Sigmoid colon (tissue), 4 donors: ENCODE measurements around the gene TADA3.
A peak's percentile ranks its signal among the peaks of the same experiment; 100 is the strongest.

Experiments used
- EP300 ChIP-seq, 4 donors: sonication (generic); formaldehyde crosslinking; IDR thresholded peaks; one replicate each; pipeline ENCODE4 v1.6.1; 2017; ENCODE audit warnings: antibody characterized with exemption in 4 of 4
- POLR2A ChIP-seq, 2 donors: fragments of 450-650 bp; IDR thresholded peaks; one replicate each; pipeline ENCODE4 v1.6.1; 2016; ENCODE audit warnings: antibody characterized with exemption in 2 of 2, mild to moderate bottlenecking in 2 of 2, moderate library complexity in 2 of 2
- POLR2AphosphoS5 ChIP-seq, 4 donors: sonication (generic); formaldehyde crosslinking; IDR thresholded peaks; one replicate each; pipeline ENCODE4 v1.6.1; 2017; ENCODE audit warnings: antibody characterized with exemption in 4 of 4
- TF ChIP-seq, protein P1 (sequence below), 4 experiments: fragments of 450-650 bp in 3 of 4; fragments of 200-600 bp in 1 of 4; IDR thresholded peaks; one replicate each; pipeline ENCODE4 v1.5.1; 2016 to 2019; ENCODE audit warnings: antibody characterized with exemption in 4 of 4, mild to moderate bottlenecking in 3 of 4, moderate library complexity in 2 of 4

DNA sequence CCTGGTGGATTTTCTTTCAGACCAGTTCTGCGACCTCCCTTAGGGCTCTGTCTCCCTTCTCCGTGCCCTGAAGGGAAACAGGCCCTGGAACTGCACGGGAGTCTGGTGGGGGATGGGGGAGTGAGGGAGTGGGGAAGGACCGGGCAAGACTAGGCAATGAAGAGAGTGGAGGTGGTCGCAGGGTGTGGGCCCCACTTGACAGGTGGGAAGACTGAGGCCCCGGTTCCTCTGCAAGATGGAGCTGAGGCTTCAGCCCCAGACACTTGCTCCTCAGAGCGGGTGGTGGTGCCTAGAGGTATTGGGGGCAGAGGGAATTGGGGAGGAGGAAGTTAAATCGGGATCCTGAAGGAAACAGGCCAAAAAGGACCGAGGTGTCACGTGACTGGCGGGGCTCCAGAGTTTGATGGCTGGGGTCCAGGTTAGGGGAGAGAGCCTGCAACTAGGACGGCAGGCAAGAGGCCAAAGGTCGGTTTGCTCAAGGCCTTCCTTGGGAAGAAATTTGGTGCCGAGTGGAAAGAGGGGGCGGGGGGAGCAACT lies 21.9 kb downstream of the TADA3 start:
- TF ChIP-seq, protein P1, sequence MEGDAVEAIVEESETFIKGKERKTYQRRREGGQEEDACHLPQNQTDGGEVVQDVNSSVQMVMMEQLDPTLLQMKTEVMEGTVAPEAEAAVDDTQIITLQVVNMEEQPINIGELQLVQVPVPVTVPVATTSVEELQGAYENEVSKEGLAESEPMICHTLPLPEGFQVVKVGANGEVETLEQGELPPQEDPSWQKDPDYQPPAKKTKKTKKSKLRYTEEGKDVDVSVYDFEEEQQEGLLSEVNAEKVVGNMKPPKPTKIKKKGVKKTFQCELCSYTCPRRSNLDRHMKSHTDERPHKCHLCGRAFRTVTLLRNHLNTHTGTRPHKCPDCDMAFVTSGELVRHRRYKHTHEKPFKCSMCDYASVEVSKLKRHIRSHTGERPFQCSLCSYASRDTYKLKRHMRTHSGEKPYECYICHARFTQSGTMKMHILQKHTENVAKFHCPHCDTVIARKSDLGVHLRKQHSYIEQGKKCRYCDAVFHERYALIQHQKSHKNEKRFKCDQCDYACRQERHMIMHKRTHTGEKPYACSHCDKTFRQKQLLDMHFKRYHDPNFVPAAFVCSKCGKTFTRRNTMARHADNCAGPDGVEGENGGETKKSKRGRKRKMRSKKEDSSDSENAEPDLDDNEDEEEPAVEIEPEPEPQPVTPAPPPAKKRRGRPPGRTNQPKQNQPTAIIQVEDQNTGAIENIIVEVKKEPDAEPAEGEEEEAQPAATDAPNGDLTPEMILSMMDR (IDR thresholded peaks at IDR 0.05) = no peak
- TF ChIP-seq POLR2A (IDR thresholded peaks at IDR 0.05) (no peak), POLR2AphosphoS5 (IDR thresholded peaks at IDR 0.05) (peak in 3 of 4 donors; percentile 19 to 36 (median 26)), EP300 (IDR thresholded peaks at IDR 0.05) (no peak)
